AG09309 (cell line): ENCODE measurements around the gene SGO2.

ENCODE experiments used
- DNase-seq: peaks from one replicate; pipeline ENCODE4 v3.0.0-alpha.2; 2010; ENCODE audit warnings: low read depth
- H3K4me3 ChIP-seq: 2 replicates; pipeline ENCODE4 v1.5.1; 2011; ENCODE audit warnings: mild to moderate bottlenecking, low read depth, low read length, moderate library complexity; ENCODE audit not compliant: control insufficient read depth
- CTCF ChIP-seq: IDR thresholded peaks from 2 replicates; pipeline ENCODE4 v1.5.1; 2011; ENCODE audit warnings: mild to moderate bottlenecking, low read depth, low read length, inconsistent platforms; ENCODE audit not compliant: insufficient read depth, control insufficient read depth; ENCODE audit errors: missing control alignments

SGO2 gene

DNA sequence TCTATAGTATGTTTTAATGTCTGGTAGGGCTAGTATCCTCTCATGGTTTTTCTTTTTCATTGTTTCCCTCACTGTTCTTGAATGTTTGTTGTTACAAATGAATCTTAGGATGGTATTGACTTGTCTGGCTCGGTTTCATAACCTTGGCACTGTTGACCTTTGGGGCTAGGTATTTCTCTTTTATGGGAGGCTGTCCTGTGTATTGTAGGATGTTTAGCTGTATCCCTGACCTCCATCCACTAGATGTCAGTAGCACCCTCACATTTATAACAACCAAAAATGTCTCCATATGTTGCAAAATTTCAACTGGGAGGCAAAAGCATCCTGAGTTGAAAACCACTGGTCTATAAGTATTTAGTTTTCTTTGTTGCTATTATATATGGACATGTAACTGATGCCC lies 52.8 kb downstream of the SGO2 start:
- TF ChIP-seq CTCF = peak; percentile 43
- DNase-seq = no peak
- no peak overlapping the region for H3K4me3 ChIP-seq

- H3K4me3 ChIP-seq = no peak overlapping the region
- no peak for DNase-seq
- no peak for TF ChIP-seq CTCF
Measured at GRCh38 chr2:200584639-200585038, 58.6 kb downstream of the SGO2 start.

- no peak for DNase-seq
- TF ChIP-seq CTCF = no peak
- H3K4me3 ChIP-seq = peak overlapping the region; percentile 72
Measured at GRCh38 chr2:200585340-200585729, 59.3 kb downstream of the SGO2 start.

DNA sequence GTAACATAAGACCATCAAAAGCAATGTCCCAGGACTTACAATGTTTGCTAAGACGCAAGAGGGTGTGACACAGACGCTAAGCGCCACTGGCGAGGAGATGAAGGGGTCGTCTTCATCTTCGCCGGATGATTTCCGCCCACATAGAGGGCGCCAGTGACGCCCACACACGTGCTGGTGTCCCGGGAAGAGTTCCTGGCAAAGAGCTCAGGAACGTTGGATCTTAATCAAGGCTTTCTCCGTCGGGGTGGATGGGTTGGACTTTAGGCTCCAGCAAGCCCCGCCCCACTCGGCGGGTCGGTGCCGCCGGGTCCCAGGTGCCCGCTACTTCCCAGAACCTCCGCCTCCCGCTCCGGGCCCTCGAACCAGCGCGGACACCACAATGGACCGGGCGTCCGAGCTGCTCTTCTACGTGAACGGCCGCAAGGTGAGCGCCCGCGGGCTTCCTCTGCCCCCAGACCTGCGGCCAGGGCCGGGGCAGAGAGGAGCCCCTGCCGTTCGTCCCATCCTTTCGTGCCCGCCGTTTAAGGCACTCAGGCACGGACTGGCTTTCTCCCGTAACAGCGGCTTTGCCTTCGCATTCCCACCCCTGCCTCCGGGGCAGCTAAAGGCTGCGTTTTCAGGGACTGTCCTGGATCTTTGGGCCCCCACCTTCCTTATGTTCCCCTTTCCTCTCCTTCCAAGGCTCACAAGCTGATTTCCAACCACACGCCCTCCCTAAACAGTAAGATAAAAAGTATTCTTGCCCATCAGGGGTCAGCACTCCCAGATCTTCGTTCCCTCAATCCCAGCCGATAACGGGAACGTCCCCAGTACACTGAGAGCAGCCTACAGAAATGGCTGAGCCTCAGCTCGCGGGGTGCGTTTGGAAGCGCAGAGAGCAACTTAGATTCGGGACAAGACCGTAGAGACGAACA lies 60.0 kb downstream of the SGO2 start, which contains the start of gene AOX1:
Gene AOX1, plus strand, starts transcription at position 285 of the 914 bp plus-strand sequence. Its CDS starts 95 bp downstream, at position 380.
- TF ChIP-seq CTCF = no peak
- H3K4me3 ChIP-seq = peak within 1 kb of the TSS; percentile 72
- no peak for DNase-seq

GRCh38 chr2:200586644-200586975 lies 60.6 kb downstream of the SGO2 start:
- no peak for TF ChIP-seq CTCF
- peak overlapping the region; percentile 72 for H3K4me3 ChIP-seq

DNA sequence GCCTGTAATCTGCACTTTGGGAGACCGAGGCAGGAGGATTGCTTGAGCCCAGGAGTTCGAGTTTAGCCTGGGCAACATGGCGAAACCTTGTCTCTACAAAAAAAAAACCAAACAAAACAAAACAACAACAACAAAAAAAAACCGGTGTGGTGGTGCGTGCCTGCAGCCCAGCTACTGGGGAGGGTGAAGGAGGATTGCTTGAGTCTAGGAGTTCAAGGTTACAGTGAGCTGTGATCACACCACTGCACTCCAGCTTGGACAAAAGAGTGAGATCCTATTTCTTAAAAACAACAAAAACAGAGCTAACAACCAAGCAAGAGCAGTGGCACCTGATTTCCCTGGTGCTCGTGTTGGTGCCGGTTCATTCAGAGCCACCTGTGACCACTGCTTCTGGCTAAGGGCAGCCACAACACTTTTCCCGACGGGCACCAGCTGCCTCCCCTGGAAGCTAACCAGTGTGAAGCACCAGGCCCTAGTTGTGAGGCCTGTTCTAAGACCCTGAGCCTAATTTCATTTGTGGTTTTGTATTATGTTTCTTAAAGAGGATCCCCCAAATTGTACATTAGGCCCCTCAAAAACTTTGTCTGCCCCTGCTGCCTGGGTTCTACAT lies 61.1 kb downstream of the SGO2 start:
- no peak for TF ChIP-seq CTCF
- H3K4me3 ChIP-seq = no peak overlapping the region
- no peak for DNase-seq

More at GRCh38 chr2:200586644-200586975, 60.6 kb downstream of the SGO2 start:
- DNase-seq = no peak
